HFFc6 (cell line): ENCODE results near the gene ALK. TPM values are rescaled to one million over a fixed set of nuclear protein-coding genes. Genes with fewer than 3 reads are reported as not detected.

ENCODE experiments used
- DNase-seq: peaks from one replicate; pipeline ENCODE4 v3.0.0-alpha.2; 2018
- H3K27ac Mint-ChIP-seq: 2 replicates; pipeline ENCODE4 v1.8.0; 2020; ENCODE audit warnings: mild to moderate bottlenecking, mixed read lengths
- H3K27me3 Mint-ChIP-seq: 2 replicates; pipeline ENCODE4 v1.8.0; 2021; ENCODE audit warnings: mild to moderate bottlenecking, moderate library complexity, mixed read lengths; ENCODE audit not compliant: insufficient read depth
- H3K36me3 Mint-ChIP-seq: 2 replicates; pipeline ENCODE4 v1.8.0; 2021; ENCODE audit warnings: low read depth, mixed read lengths
- H3K4me1 Mint-ChIP-seq: 2 replicates; pipeline ENCODE4 v1.8.0; 2020; ENCODE audit warnings: low read depth, mixed read lengths
- H3K4me3 Mint-ChIP-seq: 2 replicates; pipeline ENCODE4 v1.8.0; 2020; ENCODE audit warnings: mild to moderate bottlenecking, moderate library complexity, mixed read lengths
- H3K9me3 Mint-ChIP-seq: 2 replicates; pipeline ENCODE4 v1.8.0; 2020; ENCODE audit warnings: mild to moderate bottlenecking, mixed read lengths
- total RNA-seq, 6 experiments: library from RNA; stranded (reverse); fragmentation: NEBNext Ultra II Directional; extraction: Animal tissue kit (Norgen Biotek cat#: 25700); gene quantifications; 2 replicates in 1 of 6; 3 replicates in 5 of 6; pipeline ENCODE4 v1.2.3, GENCODE V29; 2021
- TF ChIP-seq, protein P1 (sequence below): fragments of 200-600 bp; sonication (generic); IDR thresholded peaks from 2 replicates; pipeline ENCODE4 v1.5.0; 2021; ENCODE audit warnings: antibody characterized with exemption, mild to moderate bottlenecking

The ALK gene
- total RNA-seq, 6 experiments from 2014 or later, result not detected

DNA sequence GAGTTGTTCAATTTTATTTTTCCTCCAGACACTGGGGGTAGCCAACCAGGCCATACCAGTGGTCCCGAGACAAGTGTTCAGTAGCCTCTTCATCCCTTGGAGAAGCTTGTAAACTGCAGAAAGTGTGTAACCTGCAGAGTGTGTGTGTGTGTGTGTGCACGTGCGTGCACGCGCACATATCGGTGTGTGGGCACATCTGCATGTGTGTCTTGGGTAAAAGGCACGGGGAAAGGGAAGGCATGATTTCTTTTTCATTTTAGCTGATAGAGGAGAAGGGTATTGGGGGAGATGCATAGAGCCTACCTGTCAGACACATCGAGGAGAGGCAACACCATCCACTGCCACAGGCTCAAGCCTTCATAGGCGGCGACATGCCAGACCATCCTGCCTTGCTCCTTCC is 624.8 kb downstream of the ALK start:
- Mint-ChIP-seq H3K27me3 (peaks cover 12% of the 10 kb centered on the region), H3K4me3 (no peak overlapping the region), H3K4me1 (no peaks in the 10 kb centered on the region), H3K36me3 (no peaks in the 10 kb centered on the region), H3K9me3 (no peaks in the 10 kb centered on the region), H3K27ac (no peak overlapping the region)
- no peak for DNase-seq
- TF ChIP-seq, protein P1, sequence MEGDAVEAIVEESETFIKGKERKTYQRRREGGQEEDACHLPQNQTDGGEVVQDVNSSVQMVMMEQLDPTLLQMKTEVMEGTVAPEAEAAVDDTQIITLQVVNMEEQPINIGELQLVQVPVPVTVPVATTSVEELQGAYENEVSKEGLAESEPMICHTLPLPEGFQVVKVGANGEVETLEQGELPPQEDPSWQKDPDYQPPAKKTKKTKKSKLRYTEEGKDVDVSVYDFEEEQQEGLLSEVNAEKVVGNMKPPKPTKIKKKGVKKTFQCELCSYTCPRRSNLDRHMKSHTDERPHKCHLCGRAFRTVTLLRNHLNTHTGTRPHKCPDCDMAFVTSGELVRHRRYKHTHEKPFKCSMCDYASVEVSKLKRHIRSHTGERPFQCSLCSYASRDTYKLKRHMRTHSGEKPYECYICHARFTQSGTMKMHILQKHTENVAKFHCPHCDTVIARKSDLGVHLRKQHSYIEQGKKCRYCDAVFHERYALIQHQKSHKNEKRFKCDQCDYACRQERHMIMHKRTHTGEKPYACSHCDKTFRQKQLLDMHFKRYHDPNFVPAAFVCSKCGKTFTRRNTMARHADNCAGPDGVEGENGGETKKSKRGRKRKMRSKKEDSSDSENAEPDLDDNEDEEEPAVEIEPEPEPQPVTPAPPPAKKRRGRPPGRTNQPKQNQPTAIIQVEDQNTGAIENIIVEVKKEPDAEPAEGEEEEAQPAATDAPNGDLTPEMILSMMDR, result no peak

DNA sequence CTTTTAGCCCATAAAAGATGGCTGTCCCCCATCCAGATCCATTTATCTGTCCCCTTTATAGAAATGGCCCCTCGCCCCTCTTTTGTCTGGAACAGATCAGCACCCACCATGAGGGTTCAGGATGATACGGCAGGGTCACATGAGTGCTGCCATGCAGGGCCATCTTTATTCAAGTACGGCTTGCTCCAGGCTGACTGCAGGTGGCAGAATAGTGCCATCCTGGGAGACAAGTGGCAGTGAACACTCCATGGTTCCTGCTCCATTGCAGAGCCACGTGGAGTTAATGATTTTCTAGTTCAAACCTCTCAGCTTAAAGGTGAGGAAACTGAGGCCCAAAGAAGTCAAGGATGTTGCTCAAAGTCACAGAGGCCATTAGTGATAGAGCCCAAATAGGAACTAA is 625.5 kb downstream of the ALK start:
- TF ChIP-seq, protein P1, result peak; percentile 65; the same call in 1 of the 2 replicates
- peak; percentile 28 for DNase-seq
- H3K9me3 Mint-ChIP-seq, result no peaks in the 10 kb centered on the region
- no peak overlapping the region for H3K4me3 Mint-ChIP-seq
- no peak overlapping the region for H3K27ac Mint-ChIP-seq
- peaks cover 12% of the 10 kb centered on the region for H3K27me3 Mint-ChIP-seq
- no peaks in the 10 kb centered on the region for H3K4me1 Mint-ChIP-seq
- H3K36me3 Mint-ChIP-seq, result no peaks in the 10 kb centered on the region

DNA sequence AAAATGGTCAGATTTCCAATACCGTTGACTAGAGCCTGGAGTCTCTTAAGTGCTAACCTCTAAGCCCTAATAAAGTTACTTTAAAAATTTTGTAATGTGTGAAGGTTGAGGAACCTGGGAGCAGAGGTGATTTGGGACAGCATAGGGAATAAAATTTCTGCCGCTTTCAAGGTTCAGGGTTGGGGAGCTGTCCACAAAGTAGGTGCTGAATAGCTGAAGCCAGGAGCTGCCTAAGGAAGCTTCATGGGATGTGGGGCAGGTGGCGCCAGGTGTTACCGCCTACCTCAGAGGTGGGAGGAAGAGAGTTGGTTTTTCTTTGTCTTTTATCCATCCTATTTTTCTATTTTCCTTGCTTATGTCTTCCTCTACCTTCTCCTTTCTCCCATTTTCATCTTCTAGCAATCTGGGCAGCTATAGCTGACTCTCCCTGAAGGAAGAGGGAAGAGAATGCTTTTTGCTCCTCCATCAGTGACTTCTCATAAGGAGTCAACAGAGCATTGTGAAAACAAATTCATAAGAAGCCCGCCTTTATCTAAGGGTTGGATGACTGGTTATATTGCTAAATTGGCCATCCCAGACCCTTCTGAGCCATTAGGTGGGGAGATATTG is 627.5 kb downstream of the ALK start:
- H3K27ac Mint-ChIP-seq, result no peak overlapping the region
- peaks cover 9% of the 10 kb centered on the region for H3K27me3 Mint-ChIP-seq
- no peak for DNase-seq

DNA sequence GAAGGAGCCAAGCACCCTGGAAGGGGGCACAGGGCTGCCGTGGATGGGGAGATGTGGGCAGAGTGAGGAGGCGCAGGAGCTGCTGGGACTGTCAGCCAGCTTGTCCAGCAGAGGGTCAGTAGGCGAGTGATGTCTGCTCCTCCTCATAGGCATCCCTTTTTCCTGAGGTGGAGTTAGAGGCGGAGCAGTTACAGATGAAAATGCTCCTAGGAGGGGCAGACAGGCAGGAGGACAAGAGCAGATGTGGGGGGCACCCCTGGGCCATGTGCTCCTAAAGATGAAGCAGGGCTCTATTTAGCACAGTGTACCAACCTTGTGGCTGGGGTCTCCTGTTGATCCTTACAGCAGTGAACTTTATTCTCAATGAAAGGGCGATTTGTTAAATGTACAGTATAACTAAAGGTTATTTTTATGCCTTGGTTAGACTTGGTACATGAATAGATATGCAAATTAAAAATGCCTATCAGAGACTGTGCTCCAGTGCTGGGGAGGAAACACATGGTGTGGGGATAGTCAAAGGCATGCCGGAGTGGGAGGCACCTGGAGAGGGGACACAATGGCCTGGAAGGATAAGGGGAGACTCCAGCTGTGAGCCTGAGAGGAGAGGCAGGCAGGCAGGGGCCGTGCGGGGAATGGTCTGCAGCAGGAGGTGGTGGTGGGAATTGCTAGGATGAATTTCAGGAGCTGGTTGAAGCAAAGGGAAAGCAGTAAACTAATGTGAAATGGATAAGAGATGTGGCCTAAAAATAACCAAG is 630.9 kb downstream of the ALK start:
- Mint-ChIP-seq H3K36me3 (no peaks in the 10 kb centered on the region), H3K4me1 (no peaks in the 10 kb centered on the region), H3K4me3 (no peak overlapping the region), H3K27me3 (no peaks in the 10 kb centered on the region; the same call in 1 of the 2 replicates), H3K9me3 (no peaks in the 10 kb centered on the region), H3K27ac (no peak overlapping the region)
- TF ChIP-seq, protein P1, result no peak
- DNase-seq, result no peak

More for the DNA sequence above, 627.5 kb downstream of the ALK start:
- no peaks in the 10 kb centered on the region for H3K4me1 Mint-ChIP-seq
- H3K4me3 Mint-ChIP-seq, result no peak overlapping the region
- H3K9me3 Mint-ChIP-seq, result no peaks in the 10 kb centered on the region
- TF ChIP-seq, protein P1, result no peak
- no peaks in the 10 kb centered on the region for H3K36me3 Mint-ChIP-seq

DNA sequence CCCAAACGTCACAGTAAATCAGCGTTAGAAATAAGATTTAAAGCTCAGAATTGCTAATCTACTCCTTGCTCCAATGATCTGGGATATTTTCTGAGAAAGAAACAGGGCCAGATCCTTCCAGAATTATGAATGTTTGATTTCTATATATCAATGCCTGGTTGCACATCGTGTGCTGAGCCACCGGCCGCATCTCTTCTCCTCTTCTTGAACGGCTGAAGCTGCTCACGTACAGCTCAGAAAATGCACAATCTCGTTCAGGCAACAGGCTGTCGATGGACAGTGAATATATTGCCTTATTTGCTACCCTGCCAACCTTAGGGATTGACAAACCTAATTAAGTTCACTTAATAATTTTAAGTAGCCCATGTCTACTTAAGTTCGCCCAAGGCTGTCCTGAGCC is 636.7 kb downstream of the ALK start:
- peaks cover 8% of the 10 kb centered on the region for H3K4me1 Mint-ChIP-seq
- no peak for DNase-seq
- no peak overlapping the region for H3K4me3 Mint-ChIP-seq
- H3K36me3 Mint-ChIP-seq, result no peaks in the 10 kb centered on the region
- H3K9me3 Mint-ChIP-seq, result no peaks in the 10 kb centered on the region
- TF ChIP-seq, protein P1, result no peak
- no peak overlapping the region for H3K27ac Mint-ChIP-seq
- H3K27me3 Mint-ChIP-seq, result peaks cover 10% of the 10 kb centered on the region
